ENCODE data around the gene GOLGA8H. TPM values are rescaled to one million over a fixed set of nuclear protein-coding genes. Genes with fewer than 3 reads are reported as not detected.
"Not testable (repeated sequence)": the region's sequence is repeated elsewhere in the genome, so short reads cannot be mapped to it uniquely, and the experiment has no call there.

Gene GOLGA8H, protein sequence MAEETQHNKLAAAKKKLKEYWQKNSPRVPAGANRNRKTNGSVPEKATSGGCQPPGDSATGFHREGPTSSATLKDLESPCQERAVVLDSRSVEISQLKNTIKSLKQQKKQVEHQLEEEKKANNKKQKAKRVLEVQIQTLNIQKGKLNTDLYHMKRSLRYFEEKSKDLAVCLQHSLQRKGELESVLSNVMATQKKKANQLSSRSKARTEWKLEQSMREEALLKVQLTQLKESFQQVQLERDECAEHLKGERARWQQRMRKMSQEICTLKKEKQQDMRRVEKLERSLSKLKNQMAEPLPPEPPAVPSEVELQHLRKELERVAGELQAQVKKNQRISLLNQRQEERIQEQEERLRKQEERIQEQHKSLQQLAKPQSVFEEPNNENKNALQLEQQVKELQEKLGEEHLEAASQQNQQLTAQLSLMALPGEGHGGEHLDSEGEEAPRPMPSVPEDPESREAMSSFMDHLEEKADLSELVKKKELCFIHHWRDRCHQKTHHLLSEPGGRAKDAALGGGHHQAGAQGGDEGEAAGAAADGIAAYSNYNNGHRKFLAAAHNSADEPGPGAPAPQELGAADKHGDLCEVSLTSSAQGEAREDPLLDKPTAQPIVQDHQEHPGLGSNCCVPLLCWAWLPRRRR
- not detected for total RNA-seq (2021; fragmentation: NEBNext Ultra II Directional; extraction: Animal tissue kit (Norgen Biotek cat#: 25700))
- long read RNA-seq, partial matches to known transcripts = 0 of 1 reads
- long read RNA-seq, other reads (novel, unspliced or antisense) = 1 of 1 reads

DNA sequence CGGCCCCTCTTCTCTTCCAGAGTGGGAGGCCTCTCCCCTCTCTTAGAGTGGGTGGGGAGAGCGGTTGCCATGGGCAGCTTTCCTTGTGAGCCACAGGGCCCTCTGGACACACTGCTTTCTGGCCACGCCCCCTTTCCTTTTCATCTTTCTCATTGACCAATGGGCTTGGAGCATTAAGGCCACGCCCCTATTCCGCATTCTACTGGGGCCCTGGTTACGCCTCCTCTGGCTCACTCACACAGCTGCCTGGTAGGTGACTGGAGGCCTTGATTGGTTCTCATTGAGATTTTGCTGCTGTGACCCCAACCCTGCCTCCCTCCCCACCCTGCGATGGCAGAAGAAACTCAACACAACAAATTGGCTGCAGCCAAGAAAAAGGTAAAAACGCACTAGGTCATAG is at the start of gene GOLGA8H:
Gene GOLGA8H (plus strand): TSS at position 233 of the 400 bp plus-strand sequence. CDS start 98 bp downstream, at position 331.
- H3K27me3 Mint-ChIP-seq (ENCODE audit: insufficient read depth); H3K4me1 Mint-ChIP-seq (ENCODE audit: low read depth); H3K4me3 Mint-ChIP-seq; H3K36me3 Mint-ChIP-seq (ENCODE audit: low read depth); H3K27ac Mint-ChIP-seq; DNase-seq; H3K9me3 Mint-ChIP-seq: not testable (repeated sequence)

DNA sequence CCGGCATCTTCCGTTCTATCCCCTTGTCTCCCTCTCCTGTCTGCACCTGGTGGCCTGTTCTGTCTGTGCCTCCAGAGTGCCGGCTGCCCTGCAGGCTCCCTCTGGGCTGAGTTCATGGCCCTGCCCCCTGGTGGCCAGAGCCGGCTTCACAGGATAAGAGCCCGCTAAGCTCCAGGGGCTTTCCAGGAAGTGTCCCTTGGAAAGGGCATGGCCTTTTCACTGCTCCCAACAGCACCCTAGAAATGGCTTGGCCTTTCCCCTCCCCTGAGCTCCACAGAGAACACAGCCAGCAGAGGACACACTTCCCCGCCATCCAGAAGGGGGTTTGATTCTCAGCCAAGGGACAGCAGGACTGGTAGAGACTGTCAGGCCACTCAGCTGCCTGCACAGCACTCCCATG is 36.9 kb upstream of the GOLGA8H start:
- not testable (repeated sequence) for DNase-seq; H3K4me1 Mint-ChIP-seq (ENCODE audit: low read depth); H3K36me3 Mint-ChIP-seq (ENCODE audit: low read depth); H3K9me3 Mint-ChIP-seq; H3K27me3 Mint-ChIP-seq (ENCODE audit: insufficient read depth); H3K27ac Mint-ChIP-seq; H3K4me3 Mint-ChIP-seq
- TF ChIP-seq, protein P1, sequence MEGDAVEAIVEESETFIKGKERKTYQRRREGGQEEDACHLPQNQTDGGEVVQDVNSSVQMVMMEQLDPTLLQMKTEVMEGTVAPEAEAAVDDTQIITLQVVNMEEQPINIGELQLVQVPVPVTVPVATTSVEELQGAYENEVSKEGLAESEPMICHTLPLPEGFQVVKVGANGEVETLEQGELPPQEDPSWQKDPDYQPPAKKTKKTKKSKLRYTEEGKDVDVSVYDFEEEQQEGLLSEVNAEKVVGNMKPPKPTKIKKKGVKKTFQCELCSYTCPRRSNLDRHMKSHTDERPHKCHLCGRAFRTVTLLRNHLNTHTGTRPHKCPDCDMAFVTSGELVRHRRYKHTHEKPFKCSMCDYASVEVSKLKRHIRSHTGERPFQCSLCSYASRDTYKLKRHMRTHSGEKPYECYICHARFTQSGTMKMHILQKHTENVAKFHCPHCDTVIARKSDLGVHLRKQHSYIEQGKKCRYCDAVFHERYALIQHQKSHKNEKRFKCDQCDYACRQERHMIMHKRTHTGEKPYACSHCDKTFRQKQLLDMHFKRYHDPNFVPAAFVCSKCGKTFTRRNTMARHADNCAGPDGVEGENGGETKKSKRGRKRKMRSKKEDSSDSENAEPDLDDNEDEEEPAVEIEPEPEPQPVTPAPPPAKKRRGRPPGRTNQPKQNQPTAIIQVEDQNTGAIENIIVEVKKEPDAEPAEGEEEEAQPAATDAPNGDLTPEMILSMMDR (IDR thresholded peaks at IDR 0.05) = peak; percentile 60

DNA sequence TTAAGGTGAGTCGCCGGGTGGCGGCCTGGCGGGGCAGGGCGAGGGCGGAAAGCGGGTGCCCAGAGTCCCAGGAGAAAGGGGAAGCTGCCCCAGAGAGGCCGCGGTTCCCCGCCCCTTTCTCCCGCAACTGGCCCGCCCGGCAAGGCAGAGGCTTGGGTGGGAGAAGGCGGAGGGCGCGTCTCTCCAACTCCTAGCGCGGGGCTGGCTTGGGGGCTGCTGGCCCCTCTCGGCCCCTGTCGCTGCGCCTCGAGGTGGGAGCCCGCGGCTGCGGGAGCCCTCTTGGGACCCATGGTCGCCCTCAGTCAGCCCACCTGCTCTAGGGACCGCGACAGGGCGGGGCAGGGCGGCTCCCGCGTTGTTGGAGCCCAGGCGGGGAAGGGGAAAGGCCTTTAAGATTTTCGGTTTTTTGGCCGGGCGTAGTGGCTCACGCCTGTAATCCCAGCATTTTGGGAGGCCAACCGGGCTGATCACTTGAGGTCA is 30.8 kb upstream of the GOLGA8H start:
- not testable (repeated sequence) for H3K36me3 Mint-ChIP-seq (ENCODE audit: low read depth); H3K4me1 Mint-ChIP-seq (ENCODE audit: low read depth); H3K4me3 Mint-ChIP-seq; H3K27me3 Mint-ChIP-seq (ENCODE audit: insufficient read depth); H3K9me3 Mint-ChIP-seq; DNase-seq; H3K27ac Mint-ChIP-seq

DNA sequence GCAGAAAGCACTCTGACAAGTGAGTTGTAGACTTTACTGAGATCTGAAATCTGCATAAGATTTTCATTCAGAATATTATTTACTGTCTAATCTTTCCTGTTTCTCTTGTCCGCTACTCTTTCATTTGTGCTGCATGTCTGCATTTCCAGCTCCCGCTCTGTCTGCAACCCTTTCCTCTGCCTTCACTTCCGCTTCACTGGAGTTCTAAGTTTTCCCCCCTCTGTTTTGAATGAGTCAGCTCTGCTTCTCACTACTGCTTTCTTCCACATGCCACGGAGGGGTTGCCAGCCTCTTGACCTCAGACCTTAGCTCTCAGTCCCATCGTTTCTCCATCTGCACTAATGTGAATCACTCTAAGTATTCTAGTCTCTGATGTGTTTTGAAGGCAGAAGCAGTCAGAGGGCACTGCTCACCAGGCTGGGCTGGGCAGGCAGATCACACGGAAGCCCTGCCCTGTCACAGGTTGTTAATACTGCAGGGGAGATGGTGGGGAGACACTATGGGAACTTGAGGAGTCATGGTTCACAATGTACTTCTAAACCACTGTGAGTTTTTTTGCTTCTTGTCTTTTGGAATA is 24.3 kb upstream of the GOLGA8H start:
- not testable (repeated sequence) for DNase-seq; H3K9me3 Mint-ChIP-seq; H3K4me1 Mint-ChIP-seq (ENCODE audit: low read depth); H3K27me3 Mint-ChIP-seq (ENCODE audit: insufficient read depth); H3K27ac Mint-ChIP-seq; H3K36me3 Mint-ChIP-seq (ENCODE audit: low read depth); H3K4me3 Mint-ChIP-seq

DNA sequence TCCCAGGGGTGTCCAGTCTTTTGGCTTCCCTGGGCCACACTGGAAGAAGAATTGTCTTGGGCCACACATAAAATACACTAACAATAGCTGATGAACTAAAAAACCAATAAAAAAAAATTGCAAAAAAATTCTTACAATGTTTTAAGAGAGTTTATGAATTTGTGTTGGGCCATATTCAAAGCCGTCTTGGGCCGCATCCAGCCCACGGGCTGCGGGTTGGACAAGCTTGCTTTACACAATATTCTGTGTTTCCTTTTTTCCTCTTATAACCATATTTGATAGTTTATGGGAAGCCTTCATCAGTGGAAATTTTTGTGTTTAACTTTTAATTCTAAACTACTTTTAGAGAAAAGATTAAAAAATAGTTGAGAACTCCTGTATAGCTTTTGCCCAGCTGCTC is 23.1 kb upstream of the GOLGA8H start:
- DNase-seq; H3K27ac Mint-ChIP-seq; H3K27me3 Mint-ChIP-seq (ENCODE audit: insufficient read depth); H3K4me1 Mint-ChIP-seq (ENCODE audit: low read depth); H3K9me3 Mint-ChIP-seq; H3K36me3 Mint-ChIP-seq (ENCODE audit: low read depth); H3K4me3 Mint-ChIP-seq: not testable (repeated sequence)

DNA sequence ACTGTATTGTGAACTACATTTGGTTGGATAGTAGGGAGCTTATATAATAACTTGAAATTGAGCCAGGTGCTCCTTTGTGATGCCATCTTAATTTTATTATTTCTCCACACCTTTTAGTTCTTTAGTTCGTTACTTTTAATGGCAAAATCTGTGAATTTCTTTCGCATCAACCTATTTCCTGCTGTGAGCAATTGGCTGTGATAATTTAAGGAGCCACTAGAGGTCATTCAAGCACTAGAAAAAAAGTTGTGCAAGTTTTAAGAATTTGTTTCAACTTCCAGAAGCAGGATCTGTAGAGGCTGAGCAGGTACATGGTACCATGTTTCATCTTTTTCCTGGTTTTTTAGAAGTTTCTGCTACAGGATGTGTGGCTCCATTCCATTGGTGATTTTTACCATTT is 4.9 kb upstream of the GOLGA8H start:
- H3K9me3 Mint-ChIP-seq; H3K36me3 Mint-ChIP-seq (ENCODE audit: low read depth); H3K4me1 Mint-ChIP-seq (ENCODE audit: low read depth); H3K4me3 Mint-ChIP-seq; H3K27ac Mint-ChIP-seq; H3K27me3 Mint-ChIP-seq (ENCODE audit: insufficient read depth): not testable (repeated sequence)
- TF ChIP-seq, protein P1 (IDR thresholded peaks at IDR 0.05) = peak; percentile 55
- DNase-seq = peak; percentile 2

DNA sequence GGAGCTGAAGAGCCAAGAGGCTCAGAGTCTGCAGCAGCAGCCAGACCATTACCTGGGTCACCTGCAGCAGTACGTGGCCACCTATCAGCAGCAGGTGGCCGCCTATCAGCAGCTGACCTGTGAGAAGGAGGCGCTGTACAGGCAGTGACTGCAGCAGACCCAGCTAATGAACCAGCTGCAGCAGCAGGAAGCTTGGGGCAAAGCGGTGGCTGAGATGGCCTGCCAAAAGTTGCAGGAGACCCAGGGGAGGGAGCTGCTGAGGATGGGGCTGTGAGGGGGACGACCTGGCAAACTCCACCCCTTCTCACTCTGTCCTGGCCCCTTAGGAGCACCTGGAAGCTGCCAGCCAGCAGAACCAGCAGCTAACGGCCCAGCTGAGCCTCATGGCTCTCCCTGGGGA is 8.4 kb downstream of the GOLGA8H start:
- H3K9me3 Mint-ChIP-seq; DNase-seq; H3K4me3 Mint-ChIP-seq; H3K36me3 Mint-ChIP-seq (ENCODE audit: low read depth); H3K27ac Mint-ChIP-seq; H3K27me3 Mint-ChIP-seq (ENCODE audit: insufficient read depth); H3K4me1 Mint-ChIP-seq (ENCODE audit: low read depth): not testable (repeated sequence)

DNA sequence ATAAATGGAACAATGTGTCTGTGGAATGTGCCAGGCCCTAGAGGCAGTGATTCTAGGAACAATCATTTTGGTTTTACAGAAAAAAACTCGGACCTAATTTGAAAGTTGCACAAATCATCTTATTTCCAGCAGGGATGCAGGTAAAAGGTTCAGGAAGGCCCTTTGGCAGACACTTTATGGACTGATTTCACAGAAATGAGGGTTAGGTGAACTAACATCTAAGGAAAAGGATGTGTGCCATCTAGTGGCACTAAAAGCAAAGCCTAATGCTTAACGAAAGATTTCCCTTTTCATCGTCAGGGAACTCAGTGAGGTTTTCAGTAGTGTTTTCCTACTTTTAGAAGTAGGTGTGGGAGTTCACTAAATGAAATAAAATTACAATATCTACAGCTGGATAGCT is 17.5 kb downstream of the GOLGA8H start:
- H3K27ac Mint-ChIP-seq; H3K27me3 Mint-ChIP-seq (ENCODE audit: insufficient read depth); H3K4me1 Mint-ChIP-seq (ENCODE audit: low read depth); H3K4me3 Mint-ChIP-seq; H3K36me3 Mint-ChIP-seq (ENCODE audit: low read depth); H3K9me3 Mint-ChIP-seq: not testable (repeated sequence)
- TF ChIP-seq, protein P1 (IDR thresholded peaks at IDR 0.05) = peak; percentile 64
- peak; percentile 20 for DNase-seq
